Mucosa of descending colon (tissue), 3 donors: Measurements from ENCODE around the gene PLA2G1B. TPM values are rescaled to one million over a fixed set of nuclear protein-coding genes. Genes with fewer than 3 reads are reported as not detected.

Experiments used
- ATAC-seq: fragments of 200-7000 bp; cut with Tn5 transposase; one replicate; pipeline ENCODE4 v1.9.1; 2020; ENCODE audit warnings: mild to moderate bottlenecking, moderate library complexity
- DNase-seq, 3 donors: peaks; one replicate each; pipeline ENCODE4 v3.0.0-alpha.2; 2020
- H3K36me3 ChIP-seq: fragments of 200-600 bp; one replicate; pipeline ENCODE4 v1.8.0; 2021; ENCODE audit warnings: low read depth, mild to moderate bottlenecking
- H3K4me1 ChIP-seq: fragments of 200-600 bp; one replicate; pipeline ENCODE4 v1.8.0; 2021; ENCODE audit warnings: low read depth, mild to moderate bottlenecking
- H3K4me3 ChIP-seq: fragments of 200-600 bp; one replicate; pipeline ENCODE4 v1.8.0; 2021; ENCODE audit warnings: mild to moderate bottlenecking
- H3K9me3 ChIP-seq: fragments of 200-600 bp; one replicate; pipeline ENCODE4 v1.8.0; 2021; ENCODE audit warnings: mild to moderate bottlenecking
- CTCF ChIP-seq: fragments of 200-600 bp; IDR thresholded peaks from one replicate; pipeline ENCODE4 v1.8.0; 2022; ENCODE audit warnings: antibody characterized with exemption, mild to moderate bottlenecking
- intact Hi-C, 2 donors: fragments of 100-400 bp; cut with DNase I in 1 of 2; cut with micrococcal nuclease in 1 of 2; formaldehyde crosslinking; loops; one replicate each; pipeline versions ENCODE4 v1.11.0 to v1.11.1; 2022; cut with DNase I, micrococcal nuclease
- total RNA-seq, 3 donors: library from RNA; stranded (reverse); fragmentation: NEBNext Ultra II Directional in 2 of 3; extraction: Animal tissue kit (Norgen Biotek cat#: 25700) in 2 of 3; gene quantifications; one replicate each; pipeline versions ENCODE4 v1.2.1 to v1.2.4, GENCODE V29; 2021 to 2023
- donor health status: DM: no; HTN: no; CAD: no; lungs with moderate emphysema.
- donor health status: DM: no; HTN: no; CAD: no.
- donor health status: DM: no; HTN: yes; CAD: no.

Gene PLA2G1B
- total RNA-seq, 3 donors from 2014 or later = not detected

DNA sequence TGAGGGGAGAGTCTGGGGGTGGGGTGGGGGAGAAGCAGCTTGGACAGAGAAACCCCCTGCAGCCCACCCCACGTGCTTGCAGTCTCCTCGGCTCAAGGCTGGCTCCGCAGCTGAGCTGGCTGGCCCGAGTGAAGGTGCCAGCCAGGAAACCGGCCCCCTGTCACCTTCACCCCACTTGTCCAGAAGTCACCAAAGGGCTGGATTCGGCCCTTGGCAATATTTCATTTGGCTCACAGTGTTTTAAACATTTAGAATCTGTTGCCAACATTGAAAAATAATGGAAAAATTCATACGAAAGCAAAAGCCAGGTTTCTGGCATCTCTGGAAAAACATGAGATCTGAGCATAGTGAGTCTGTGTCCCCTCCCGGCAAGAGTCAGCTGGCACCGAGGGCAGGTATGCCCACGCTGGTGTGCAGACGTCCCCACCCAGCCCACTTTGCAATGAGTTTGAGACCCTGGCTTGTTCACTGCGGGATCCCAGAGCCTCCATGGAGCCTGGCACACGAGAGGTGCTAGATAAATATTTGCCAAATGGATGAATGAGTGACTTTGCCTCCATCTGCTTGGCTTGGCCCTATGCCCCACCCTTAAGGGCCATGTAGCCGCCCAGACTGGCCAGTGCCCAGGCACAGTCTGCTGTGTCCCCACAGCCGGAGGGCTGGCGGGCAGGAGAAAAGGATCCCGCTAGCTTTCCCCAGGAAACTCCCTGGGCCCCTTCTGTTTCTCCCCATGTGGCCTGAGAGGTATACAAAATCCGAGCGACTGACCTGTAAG, 23.2 kb upstream of the PLA2G1B start:
- DNase-seq = no peak
- Histone ChIP-seq H3K4me3 (no peak overlapping the region), H3K36me3 (no peaks in the 10 kb centered on the region), H3K4me1 (no peaks in the 10 kb centered on the region), H3K9me3 (no peaks in the 10 kb centered on the region)
- no peak for TF ChIP-seq CTCF
- peak; percentile 84 for ATAC-seq
- intact Hi-C loops = loop anchor here in 1 of 2 donors (5.0 kb wide), 1 partner anchor 82 kb away; no protein-coding TSS in a partner anchor

GRCh38 chr12:120347766-120348165, 20.2 kb upstream of the PLA2G1B start:
- DNase-seq = no peak
- intact Hi-C loops = no loop called here
- no peak overlapping the region for H3K4me3 ChIP-seq
- no peak for ATAC-seq
- TF ChIP-seq CTCF = no peak
- H3K36me3 ChIP-seq = no peaks in the 10 kb centered on the region
- H3K4me1 ChIP-seq = no peaks in the 10 kb centered on the region
- H3K9me3 ChIP-seq = no peaks in the 10 kb centered on the region

- no peak for DNase-seq
- H3K4me3 ChIP-seq = no peak overlapping the region
- no peaks in the 10 kb centered on the region for H3K9me3 ChIP-seq
- ATAC-seq = no peak
- H3K36me3 ChIP-seq = no peaks in the 10 kb centered on the region
- TF ChIP-seq CTCF = no peak
- H3K4me1 ChIP-seq = no peaks in the 10 kb centered on the region
- intact Hi-C loops = no loop called here
Measured at GRCh38 chr12:120346681-120347080, 19.1 kb upstream of the PLA2G1B start.

DNA sequence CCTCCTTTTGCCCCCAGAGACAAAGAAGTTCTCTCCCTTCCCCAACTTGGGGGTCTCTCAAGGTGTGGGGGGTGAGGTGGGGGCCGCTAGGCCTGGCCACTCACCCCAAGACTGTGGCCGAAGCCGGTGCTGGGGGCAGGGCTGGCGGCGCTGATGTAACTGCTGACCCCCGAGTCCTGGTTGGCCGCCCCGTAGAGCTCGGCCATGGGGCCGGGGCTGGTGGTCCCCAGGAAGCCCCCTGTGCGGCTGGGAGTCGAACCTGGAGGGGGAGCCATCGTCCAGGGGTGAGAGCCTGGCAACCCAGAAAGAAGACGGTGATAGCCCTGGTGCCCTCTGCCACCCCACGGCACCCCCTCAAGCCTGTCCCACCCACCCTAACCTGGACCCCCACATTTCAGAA, 18.5 kb upstream of the PLA2G1B start:
- DNase-seq (no peak), ATAC-seq (no peak)
- intact Hi-C loops = no loop called here
- Histone ChIP-seq H3K4me3 (no peak overlapping the region), H3K36me3 (no peaks in the 10 kb centered on the region), H3K4me1 (no peaks in the 10 kb centered on the region), H3K9me3 (no peaks in the 10 kb centered on the region)
- TF ChIP-seq CTCF = no peak

- H3K4me1 ChIP-seq = no peaks in the 10 kb centered on the region
- no peak for DNase-seq
- H3K36me3 ChIP-seq = no peaks in the 10 kb centered on the region
- no peak for TF ChIP-seq CTCF
- intact Hi-C loops = no loop called here
- no peak overlapping the region for H3K4me3 ChIP-seq
- no peaks in the 10 kb centered on the region for H3K9me3 ChIP-seq
- no peak for ATAC-seq
Measured at GRCh38 chr12:120343692-120344091, 16.1 kb upstream of the PLA2G1B start.
